Colonic mucosa (tissue), 4 donors: Measurements from ENCODE around the gene SLC22A31. TPM values are rescaled to one million over a fixed set of nuclear protein-coding genes. Genes with fewer than 3 reads are reported as not detected.

Source experiments
- DNase-seq: peaks from one replicate; pipeline ENCODE4 v3.0.0-alpha.2; 2020
- H3K27ac ChIP-seq: fragments of 200-600 bp; one replicate; pipeline ENCODE4 v1.8.0; 2021
- H3K27me3 ChIP-seq: fragments of 200-600 bp; one replicate; pipeline ENCODE4 v1.8.0; 2021
- H3K36me3 ChIP-seq: fragments of 200-600 bp; one replicate; pipeline ENCODE4 v1.8.0; 2021
- H3K4me1 ChIP-seq: fragments of 200-600 bp; one replicate; pipeline ENCODE4 v1.8.0; 2021; ENCODE audit warnings: mild to moderate bottlenecking
- H3K4me3 ChIP-seq: fragments of 200-600 bp; one replicate; pipeline ENCODE4 v1.8.0; 2021
- H3K9ac ChIP-seq, 2 donors: one replicate each; pipeline ENCODE4 v1.7.0; 2013; ENCODE audit warnings: control low read depth in 2 of 2, low read depth in 2 of 2, low read length in 2 of 2
- H3K9me3 ChIP-seq: fragments of 200-600 bp; one replicate; pipeline ENCODE4 v1.8.0; 2021
- CTCF ChIP-seq: fragments of 200-600 bp; IDR thresholded peaks from one replicate; pipeline ENCODE4 v1.8.0; 2022; ENCODE audit warnings: antibody characterized with exemption, mild to moderate bottlenecking
- intact Hi-C: fragments of 100-400 bp; cut with DNase I; formaldehyde crosslinking; loops from one replicate; pipeline ENCODE4 v1.14.1; 2022
- total RNA-seq, 2 donors: library from RNA; stranded (reverse); fragmentation: NEBNext Ultra II Directional in 1 of 2; extraction: Animal tissue kit (Norgen Biotek cat#: 25700) in 1 of 2; gene quantifications; one replicate each; pipeline ENCODE4 v1.2.1, GENCODE V29; 2021
- donor health status: healthy.
- donor health status: DM: no; HTN: no; CAD: no.
- donor health status: DM: no; HTN: no; CAD: no.

The SLC22A31 gene
- total RNA-seq, 2 donors from 2014 or later = 1.3 TPM; not detected in 1

GRCh38 chr16:89161763-89162713, 38.3 kb downstream of the SLC22A31 start:
- intact Hi-C loops = loop anchor here (10.0 kb wide), 2 partner anchors 107 to 417 kb away; no protein-coding TSS in a partner anchor
- H3K4me1 ChIP-seq = no peaks in the 10 kb centered on the region
- DNase-seq = no peak
- no peak overlapping the region for H3K9ac ChIP-seq
- TF ChIP-seq CTCF = no peak
- H3K27ac ChIP-seq = no peak overlapping the region
- no peaks in the 10 kb centered on the region for H3K36me3 ChIP-seq
- no peaks in the 10 kb centered on the region for H3K27me3 ChIP-seq
- no peaks in the 10 kb centered on the region for H3K9me3 ChIP-seq
- no peak overlapping the region for H3K4me3 ChIP-seq

DNA sequence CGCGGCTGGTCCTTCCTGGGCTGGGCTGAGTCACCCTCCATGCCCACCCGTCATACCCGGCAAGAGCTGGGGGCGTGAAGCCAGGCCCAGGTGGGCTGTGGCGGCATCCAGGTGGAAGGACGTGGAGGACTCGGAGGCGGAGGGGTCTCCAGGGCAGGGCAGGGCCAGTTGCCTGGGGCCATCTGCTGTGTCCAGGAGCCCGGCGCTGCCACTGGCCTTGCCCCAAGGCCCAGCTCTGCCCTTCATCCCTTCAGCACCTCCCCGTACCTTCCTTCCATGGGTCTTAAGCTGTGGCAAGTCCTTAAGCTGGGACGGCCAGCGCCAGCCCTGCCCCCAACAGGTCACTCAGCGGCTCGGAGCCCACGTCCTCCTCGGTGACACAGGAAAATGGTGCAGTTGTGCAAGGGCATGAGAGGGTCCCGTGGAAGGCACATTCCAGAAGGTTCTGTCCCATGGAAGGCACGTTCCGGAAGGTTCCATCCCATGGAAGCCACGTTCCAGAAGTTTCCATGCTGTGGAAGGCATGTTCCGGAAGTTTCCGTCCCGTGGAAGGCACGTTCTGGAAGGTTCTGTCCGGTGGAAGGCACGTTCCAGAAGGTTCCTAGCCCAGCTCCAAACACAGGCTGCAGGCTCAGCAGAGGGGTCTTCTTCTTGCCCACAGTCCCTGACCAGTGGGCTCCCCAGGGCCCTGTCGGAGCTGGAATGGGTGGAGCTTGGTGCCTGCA, 39.2 kb downstream of the SLC22A31 start:
- no peaks in the 10 kb centered on the region for H3K4me1 ChIP-seq
- H3K9me3 ChIP-seq = no peaks in the 10 kb centered on the region
- H3K4me3 ChIP-seq = no peak overlapping the region
- H3K27me3 ChIP-seq = no peaks in the 10 kb centered on the region
- H3K27ac ChIP-seq = no peak overlapping the region
- H3K36me3 ChIP-seq = no peaks in the 10 kb centered on the region
- no peak overlapping the region for H3K9ac ChIP-seq
- intact Hi-C loops = loop anchor here (10.0 kb wide), 2 partner anchors 106 to 416 kb away; no protein-coding TSS in a partner anchor
- DNase-seq = no peak
- TF ChIP-seq CTCF = no peak

DNA sequence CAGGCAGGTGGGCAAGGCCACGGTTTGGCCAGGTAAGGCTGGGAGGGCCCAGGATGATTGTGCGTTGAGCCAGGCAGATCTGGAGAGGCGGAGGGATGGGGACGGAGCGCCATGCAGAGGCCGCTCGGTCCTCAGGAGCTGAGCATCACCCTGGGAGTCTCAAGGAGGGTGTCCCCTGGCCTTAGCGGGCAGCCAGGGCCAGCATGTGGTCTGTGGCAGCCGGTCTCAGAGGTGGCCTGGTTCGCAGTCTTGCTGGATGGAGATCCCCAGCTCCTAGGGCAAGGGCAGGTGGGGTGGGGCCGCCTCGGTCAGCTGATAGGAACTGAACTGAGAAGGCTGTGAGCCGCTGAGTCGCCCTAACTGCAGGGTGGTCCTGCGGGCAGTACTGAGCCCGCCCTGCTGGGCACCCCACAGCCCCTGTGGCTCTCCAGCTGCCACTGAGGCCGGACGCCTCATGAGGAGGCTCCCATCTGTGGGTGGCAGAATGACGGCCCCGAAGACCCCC, 40.4 kb downstream of the SLC22A31 start:
- intact Hi-C loops = loop anchor here (10.0 kb wide), 2 partner anchors 105 to 415 kb away; no protein-coding TSS in a partner anchor
- Histone ChIP-seq H3K36me3 (no peaks in the 10 kb centered on the region), H3K27ac (no peak overlapping the region), H3K9ac (no peak overlapping the region), H3K9me3 (no peaks in the 10 kb centered on the region), H3K4me1 (no peaks in the 10 kb centered on the region), H3K27me3 (no peaks in the 10 kb centered on the region), H3K4me3 (no peak overlapping the region)
- TF ChIP-seq CTCF = no peak
- DNase-seq = no peak

DNA sequence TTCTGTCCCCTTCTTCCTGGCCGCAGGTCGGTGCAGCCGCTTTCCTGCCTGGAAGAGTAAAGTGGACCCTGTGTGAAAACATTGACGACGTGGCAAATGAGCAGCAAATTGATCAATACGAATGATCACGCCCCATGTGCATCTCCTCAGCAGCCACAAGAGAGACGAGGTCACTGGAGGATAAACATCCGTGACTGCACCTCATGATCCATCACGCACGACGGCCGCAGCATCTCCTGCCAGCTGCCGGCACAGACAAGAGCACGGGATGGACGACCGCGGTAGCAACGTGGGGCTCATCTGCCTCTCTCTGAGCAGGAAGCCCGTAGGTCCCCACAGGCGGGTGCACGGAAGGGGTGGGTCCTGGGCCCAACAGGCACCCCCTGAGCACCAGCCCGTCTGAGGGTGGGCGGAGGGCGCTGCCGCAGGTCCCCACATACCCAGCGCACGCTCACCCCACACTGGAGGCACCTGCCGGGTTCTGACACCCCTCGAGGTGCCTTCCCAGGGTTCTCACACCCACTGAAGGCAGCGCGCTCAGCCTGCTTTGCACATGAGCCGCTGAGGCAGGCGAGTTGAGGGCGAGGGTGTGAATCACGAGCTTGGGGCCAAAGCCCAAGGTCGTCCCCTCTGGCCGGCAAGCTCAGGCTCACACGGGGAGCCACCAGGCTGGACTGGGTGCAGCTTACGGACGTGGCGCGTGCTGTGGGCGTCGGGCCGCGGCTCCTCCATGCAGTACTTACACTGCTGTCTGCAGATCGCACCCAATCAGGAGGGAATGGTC, 41.1 kb downstream of the SLC22A31 start:
- H3K4me3 ChIP-seq = no peak overlapping the region
- intact Hi-C loops = no loop called here
- H3K4me1 ChIP-seq = no peaks in the 10 kb centered on the region
- H3K9ac ChIP-seq = no peak overlapping the region
- no peaks in the 10 kb centered on the region for H3K27me3 ChIP-seq
- TF ChIP-seq CTCF = no peak
- DNase-seq = no peak
- H3K9me3 ChIP-seq = no peaks in the 10 kb centered on the region
- H3K27ac ChIP-seq = no peak overlapping the region
- H3K36me3 ChIP-seq = no peaks in the 10 kb centered on the region

DNA sequence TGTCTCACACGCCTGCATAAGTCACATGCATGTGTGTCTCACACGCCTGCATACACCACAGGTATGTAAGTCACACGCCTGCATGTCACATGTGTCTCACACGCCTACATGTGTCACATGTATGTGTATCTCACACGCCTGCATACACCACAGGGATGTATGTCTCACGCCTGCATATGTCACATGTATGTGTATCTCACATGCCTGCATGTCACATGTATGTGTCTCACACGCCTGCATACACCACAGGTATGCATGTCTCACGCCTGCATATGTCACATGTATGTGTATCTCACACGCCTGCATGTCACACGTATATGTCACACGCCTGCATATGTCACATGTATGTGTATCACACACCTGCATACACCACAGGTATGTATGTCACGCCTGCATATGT, 42.6 kb downstream of the SLC22A31 start:
- Histone ChIP-seq H3K4me1 (no peaks in the 10 kb centered on the region), H3K9ac (no peak overlapping the region), H3K4me3 (no peak overlapping the region), H3K36me3 (no peaks in the 10 kb centered on the region), H3K9me3 (no peaks in the 10 kb centered on the region), H3K27ac (no peak overlapping the region), H3K27me3 (no peaks in the 10 kb centered on the region)
- intact Hi-C loops = no loop called here
- DNase-seq = no peak
- no peak for TF ChIP-seq CTCF
